Epithelial cell of proximal tubule (primary cell): ENCODE data around the gene NMBR. TPM values are rescaled to one million over a fixed set of nuclear protein-coding genes. Genes with fewer than 3 reads are reported as not detected.

Experiments used
- DNase-seq: peaks from one replicate; pipeline ENCODE4 v3.0.0-alpha.2; 2011; ENCODE audit warnings: low read depth
- H3K4me3 ChIP-seq: 2 replicates; pipeline ENCODE4 v1.5.1; 2011; ENCODE audit warnings: low read depth, mild to moderate bottlenecking, low read length
- CTCF ChIP-seq: conservative IDR thresholded peaks from 2 replicates; pipeline ENCODE4 v1.5.1; 2012; ENCODE audit warnings: low read depth, mild to moderate bottlenecking, low read length
- total RNA-seq: library from RNA; depleted of rRNA; stranded (reverse); fragments of >200 nt; gene quantifications from 2 replicates; pipeline ENCODE4 v1.2.3, GENCODE V29; 2015

Gene NMBR
- total RNA-seq, 1 donor from 2014 or later, result not detected

GRCh38 chr6:142187209-142187608 lies 40.3 kb upstream of the NMBR start:
- DNase-seq, result no peak
- H3K4me3 ChIP-seq, result no peak overlapping the region
- no peak for TF ChIP-seq CTCF

- no peak overlapping the region for H3K4me3 ChIP-seq
- no peak for DNase-seq
- no peak for TF ChIP-seq CTCF
Measured at GRCh38 chr6:142185641-142186040, 38.7 kb upstream of the NMBR start.

GRCh38 chr6:142184307-142184706 lies 37.4 kb upstream of the NMBR start:
- no peak for DNase-seq
- no peak overlapping the region for H3K4me3 ChIP-seq
- no peak for TF ChIP-seq CTCF

- DNase-seq, result no peak
- TF ChIP-seq CTCF, result no peak
- H3K4me3 ChIP-seq, result no peak overlapping the region
Measured at GRCh38 chr6:142183351-142183750, 36.4 kb upstream of the NMBR start.

GRCh38 chr6:142182004-142182403 lies 35.1 kb upstream of the NMBR start:
- DNase-seq, result no peak
- no peak for TF ChIP-seq CTCF
- H3K4me3 ChIP-seq, result no peak overlapping the region

GRCh38 chr6:142178129-142178528 lies 31.2 kb upstream of the NMBR start:
- no peak for DNase-seq
- no peak overlapping the region for H3K4me3 ChIP-seq
- no peak for TF ChIP-seq CTCF

- no peak for TF ChIP-seq CTCF
- DNase-seq, result no peak
- H3K4me3 ChIP-seq, result no peak overlapping the region
Measured at GRCh38 chr6:142174703-142175102, 27.8 kb upstream of the NMBR start.
